Karpas-422 (cell line): ENCODE measurements around the gene MAB21L2. TPM values are rescaled to one million over a fixed set of nuclear protein-coding genes. Genes with fewer than 3 reads are reported as not detected.
A peak's percentile ranks its signal among the peaks of the same experiment; 100 is the strongest.

ENCODE experiments used
- DNase-seq: peaks from one replicate; pipeline ENCODE4 v3.0.0-alpha.2; 2015
- H2AFZ ChIP-seq: fragments of 200-600 bp; sonication (generic); 2 replicates; pipeline ENCODE4 v1.6.1; 2014; ENCODE audit warnings: antibody characterized with exemption, low read length, mixed read lengths
- H3K27ac ChIP-seq: fragments of 200-600 bp; sonication (generic); 2 replicates; pipeline ENCODE4 v1.5.1; 2014; ENCODE audit warnings: mild to moderate bottlenecking, low read length, moderate library complexity
- H3K27me3 ChIP-seq: fragments of 200-600 bp; sonication (generic); 2 replicates; pipeline ENCODE4 v1.6.1; 2014; ENCODE audit warnings: low read length, mixed read lengths
- H3K36me3 ChIP-seq: fragments of 200-600 bp; sonication (generic); 2 replicates; pipeline ENCODE4 v1.6.1; 2014; ENCODE audit warnings: low read length, mixed read lengths; ENCODE audit not compliant: insufficient read depth
- H3K4me1 ChIP-seq: fragments of 200-600 bp; sonication (generic); 2 replicates; pipeline ENCODE4 v1.6.1; 2014; ENCODE audit warnings: mild to moderate bottlenecking, low read length, mixed read lengths
- H3K4me2 ChIP-seq: fragments of 200-600 bp; sonication (generic); 2 replicates; pipeline ENCODE4 v1.6.1; 2014; ENCODE audit warnings: low read length, low read depth, mild to moderate bottlenecking; ENCODE audit not compliant: poor library complexity, severe bottlenecking
- H3K4me3 ChIP-seq: fragments of 200-600 bp; sonication (generic); 2 replicates; pipeline ENCODE4 v1.5.1; 2014; ENCODE audit warnings: mild to moderate bottlenecking, antibody characterized with exemption, low read length, mixed read lengths
- H3K79me2 ChIP-seq: fragments of 200-600 bp; sonication (generic); 2 replicates; pipeline ENCODE4 v1.6.1; 2014; ENCODE audit warnings: mild to moderate bottlenecking, low read length, mixed read lengths
- H3K9ac ChIP-seq: fragments of 200-600 bp; sonication (generic); 2 replicates; pipeline ENCODE4 v1.6.0; 2014; ENCODE audit warnings: low read length
- H3K9me2 ChIP-seq: fragments of 200-600 bp; sonication (generic), shearing (Covaris generic); replicated peaks from 2 replicates; pipeline ENCODE4 v1.6.0; 2014; ENCODE audit warnings: mild to moderate bottlenecking, low read length, moderate library complexity; ENCODE audit not compliant: insufficient read depth
- H3K9me3 ChIP-seq: fragments of 300-700, 200-600 bp; sonication (generic); 2 replicates; pipeline ENCODE4 v1.6.1; 2014; ENCODE audit warnings: low read length, mixed read lengths
- H4K20me1 ChIP-seq: fragments of 200-600 bp; sonication (generic); 2 replicates; pipeline ENCODE4 v1.6.1; 2014; ENCODE audit warnings: mild to moderate bottlenecking, antibody characterized with exemption, low read length, low read depth; ENCODE audit not compliant: insufficient read depth
- total RNA-seq: library from RNA; depleted of rRNA; stranded (reverse); fragments of >200 nt; shearing (Covaris generic); gene quantifications from 2 replicates; pipeline ENCODE4 v1.2.3, GENCODE V29; 2014; ENCODE audit warnings: low replicate concordance

The MAB21L2 gene
- total RNA-seq, 1 experiment from 2014 or later, result not detected

GRCh38 chr4:150593996-150594395 lies 12.0 kb downstream of the MAB21L2 start:
- Histone ChIP-seq H3K4me2 (no peak overlapping the region), H3K36me3 (no peaks in the 10 kb centered on the region), H3K79me2 (no peaks in the 10 kb centered on the region), H3K4me3 (no peak overlapping the region), H2AFZ (no peak overlapping the region), H3K9me3 (no peaks in the 10 kb centered on the region), H3K27ac (no peak overlapping the region), H3K27me3 (no peaks in the 10 kb centered on the region), H3K9ac (no peak overlapping the region), H3K4me1 (peaks cover 23% of the 10 kb centered on the region), H4K20me1 (no peaks in the 10 kb centered on the region), H3K9me2 (no peaks in the 10 kb centered on the region; the same call in 1 of the 2 replicates)
- DNase-seq, result no peak

GRCh38 chr4:150598909-150599308 lies 17.0 kb downstream of the MAB21L2 start:
- Histone ChIP-seq H3K9me2 (no peaks in the 10 kb centered on the region; the same call in 1 of the 2 replicates), H2AFZ (no peak overlapping the region), H3K27ac (no peak overlapping the region), H3K4me3 (no peak overlapping the region), H3K36me3 (no peaks in the 10 kb centered on the region), H3K4me1 (peaks cover 30% of the 10 kb centered on the region), H3K27me3 (no peaks in the 10 kb centered on the region), H3K9me3 (no peaks in the 10 kb centered on the region), H3K79me2 (0 out of 2 replicates have a peak, but pooled peaks cover 5% of the 10 kb centered on the region), H3K4me2 (no peak overlapping the region), H4K20me1 (no peaks in the 10 kb centered on the region), H3K9ac (no peak overlapping the region)
- DNase-seq, result no peak

GRCh38 chr4:150599547-150599946 lies 17.6 kb downstream of the MAB21L2 start:
- Histone ChIP-seq H3K27me3 (no peaks in the 10 kb centered on the region), H3K9me2 (no peaks in the 10 kb centered on the region; the same call in 1 of the 2 replicates), H3K9me3 (no peaks in the 10 kb centered on the region), H3K27ac (0 out of 2 replicates have a peak overlapping the region, but pooled peaks have one; percentile 22), H3K36me3 (no peaks in the 10 kb centered on the region), H4K20me1 (no peaks in the 10 kb centered on the region), H3K4me1 (peaks cover 24% of the 10 kb centered on the region), H3K4me3 (no peak overlapping the region), H3K4me2 (no peak overlapping the region), H3K79me2 (0 out of 2 replicates have a peak, but pooled peaks cover 5% of the 10 kb centered on the region), H3K9ac (no peak overlapping the region), H2AFZ (no peak overlapping the region)
- no peak for DNase-seq

GRCh38 chr4:150600812-150601445 lies 19.0 kb downstream of the MAB21L2 start:
- Histone ChIP-seq H3K4me3 (no peak overlapping the region), H3K79me2 (0 out of 2 replicates have a peak, but pooled peaks cover 5% of the 10 kb centered on the region), H3K36me3 (no peaks in the 10 kb centered on the region), H3K9ac (no peak overlapping the region), H2AFZ (no peak overlapping the region), H3K27ac (no peak overlapping the region), H3K27me3 (no peaks in the 10 kb centered on the region), H3K4me2 (no peak overlapping the region), H4K20me1 (no peaks in the 10 kb centered on the region), H3K9me3 (no peaks in the 10 kb centered on the region), H3K9me2 (no peaks in the 10 kb centered on the region), H3K4me1 (peaks cover 17% of the 10 kb centered on the region)
- DNase-seq, result no peak

- DNase-seq, result no peak
- Histone ChIP-seq H3K9me2 (no peaks in the 10 kb centered on the region), H3K27ac (no peak overlapping the region), H4K20me1 (no peaks in the 10 kb centered on the region), H3K9me3 (no peaks in the 10 kb centered on the region), H3K4me3 (no peak overlapping the region), H2AFZ (no peak overlapping the region), H3K4me1 (peaks cover 6% of the 10 kb centered on the region; the same call in 1 of the 2 replicates), H3K79me2 (no peaks in the 10 kb centered on the region), H3K9ac (no peak overlapping the region), H3K27me3 (no peaks in the 10 kb centered on the region), H3K4me2 (no peak overlapping the region), H3K36me3 (no peaks in the 10 kb centered on the region)
Observed at GRCh38 chr4:150609131-150609530, 27.2 kb downstream of the MAB21L2 start.

- DNase-seq, result no peak
- Histone ChIP-seq H3K9me3 (no peaks in the 10 kb centered on the region), H3K9ac (no peak overlapping the region; the same call in 1 of the 2 replicates), H3K4me1 (peaks cover 10% of the 10 kb centered on the region), H3K4me3 (no peak overlapping the region), H3K27me3 (no peaks in the 10 kb centered on the region), H3K36me3 (no peaks in the 10 kb centered on the region), H3K9me2 (no peaks in the 10 kb centered on the region), H2AFZ (no peak overlapping the region), H3K79me2 (peaks cover 3% of the 10 kb centered on the region; the same call in 1 of the 2 replicates), H3K27ac (no peak overlapping the region), H3K4me2 (peak overlapping the region; percentile 50), H4K20me1 (no peaks in the 10 kb centered on the region)
Observed at GRCh38 chr4:150619042-150619441, 37.1 kb downstream of the MAB21L2 start.

GRCh38 chr4:150624055-150624454 lies 42.1 kb downstream of the MAB21L2 start:
- H3K27me3 ChIP-seq, result no peaks in the 10 kb centered on the region
- no peak for DNase-seq
- H4K20me1 ChIP-seq, result no peaks in the 10 kb centered on the region
- peaks cover 7% of the 10 kb centered on the region for H3K4me1 ChIP-seq
- H2AFZ ChIP-seq, result no peak overlapping the region
- H3K9me2 ChIP-seq, result no peaks in the 10 kb centered on the region
- no peak overlapping the region for H3K27ac ChIP-seq
- no peaks in the 10 kb centered on the region for H3K9me3 ChIP-seq
- no peak overlapping the region for H3K4me2 ChIP-seq
- no peaks in the 10 kb centered on the region for H3K36me3 ChIP-seq
- H3K4me3 ChIP-seq, result no peak overlapping the region
- peaks cover 3% of the 10 kb centered on the region; the same call in 1 of the 2 replicates for H3K79me2 ChIP-seq
- H3K9ac ChIP-seq, result no peak overlapping the region

- Histone ChIP-seq H3K4me2 (no peak overlapping the region), H3K9me3 (no peaks in the 10 kb centered on the region), H3K36me3 (no peaks in the 10 kb centered on the region), H4K20me1 (no peaks in the 10 kb centered on the region), H3K27ac (no peak overlapping the region), H3K79me2 (peaks cover 3% of the 10 kb centered on the region; the same call in 1 of the 2 replicates), H3K4me1 (no peaks in the 10 kb centered on the region), H2AFZ (no peak overlapping the region), H3K9ac (no peak overlapping the region), H3K9me2 (no peaks in the 10 kb centered on the region), H3K4me3 (no peak overlapping the region), H3K27me3 (no peaks in the 10 kb centered on the region)
- no peak for DNase-seq
Observed at GRCh38 chr4:150625033-150625432, 43.1 kb downstream of the MAB21L2 start.
